OCI-LY3 (cell line): ENCODE measurements around the gene VPS45.

ENCODE experiments used
- H2AFZ ChIP-seq: fragments of 200-600, 300-600 bp; shearing (Covaris generic); 2 replicates; pipeline ENCODE4 v1.6.0; 2014; ENCODE audit warnings: antibody characterized with exemption, low read depth, low read length
- H3K27ac ChIP-seq: fragments of 200-600, 300-600 bp; sonication (generic); 2 replicates; pipeline ENCODE4 v1.5.1; 2014; ENCODE audit warnings: mild to moderate bottlenecking, low read length, moderate library complexity, mixed read lengths
- H3K27me3 ChIP-seq: fragments of 200-600, 300-600 bp; sonication (generic); 2 replicates; pipeline ENCODE4 v1.6.1; 2014; ENCODE audit warnings: low read depth, low read length, mixed read lengths
- H3K36me3 ChIP-seq: fragments of 200-600, 300-600 bp; sonication (generic); replicated peaks from 2 replicates; pipeline ENCODE3; 2014; ENCODE audit warnings: low read depth, low read length, mixed read lengths
- H3K4me1 ChIP-seq: fragments of 300-600, 200-600 bp; sonication (generic); 2 replicates; pipeline ENCODE4 v1.6.1; 2014; ENCODE audit warnings: low read length, mixed read lengths
- H3K4me2 ChIP-seq: fragments of 200-600, 300-600 bp; sonication (generic); 2 replicates; pipeline ENCODE4 v1.6.1; 2014; ENCODE audit warnings: low read length, mixed read lengths
- H3K4me3 ChIP-seq: fragments of 300-600, 200-600 bp; sonication (generic); 2 replicates; pipeline ENCODE4 v1.5.1; 2014; ENCODE audit warnings: antibody characterized with exemption, mild to moderate bottlenecking, low read length, moderate library complexity
- H3K79me2 ChIP-seq: fragments of 300-600, 200-600 bp; shearing (Covaris generic); 2 replicates; pipeline ENCODE4 v1.6.1; 2014; ENCODE audit warnings: mild to moderate bottlenecking, low read length, mixed read lengths
- H3K9ac ChIP-seq: fragments of 300-600, 200-600 bp; shearing (Covaris generic); 2 replicates; pipeline ENCODE4 v1.6.0; 2014; ENCODE audit warnings: mild to moderate bottlenecking, low read length, moderate library complexity
- H3K9me3 ChIP-seq: fragments of 200-600, 300-600 bp; shearing (Covaris generic); 2 replicates; pipeline ENCODE4 v1.6.1; 2014; ENCODE audit warnings: low read length, mixed read lengths; ENCODE audit not compliant: insufficient read depth
- H4K20me1 ChIP-seq: fragments of 200-600, 300-600 bp; sonication (generic); 2 replicates; pipeline ENCODE4 v1.6.1; 2016; ENCODE audit warnings: low read length, mixed read lengths; ENCODE audit not compliant: insufficient read depth
- EZH2phosphoT487 ChIP-seq: fragments of 200-600 bp; shearing (Covaris generic); IDR thresholded peaks from 2 replicates; pipeline ENCODE4 v1.6.1; 2018; ENCODE audit warnings: antibody characterized with exemption, mixed run types, low read depth
- TF ChIP-seq, protein P1 (sequence below): fragments of 200-600, 300-600 bp; sonication (generic); IDR thresholded peaks from 2 replicates; pipeline ENCODE4 v1.5.1; 2014; ENCODE audit warnings: antibody characterized with exemption, low read length, low read depth

The VPS45 gene

DNA sequence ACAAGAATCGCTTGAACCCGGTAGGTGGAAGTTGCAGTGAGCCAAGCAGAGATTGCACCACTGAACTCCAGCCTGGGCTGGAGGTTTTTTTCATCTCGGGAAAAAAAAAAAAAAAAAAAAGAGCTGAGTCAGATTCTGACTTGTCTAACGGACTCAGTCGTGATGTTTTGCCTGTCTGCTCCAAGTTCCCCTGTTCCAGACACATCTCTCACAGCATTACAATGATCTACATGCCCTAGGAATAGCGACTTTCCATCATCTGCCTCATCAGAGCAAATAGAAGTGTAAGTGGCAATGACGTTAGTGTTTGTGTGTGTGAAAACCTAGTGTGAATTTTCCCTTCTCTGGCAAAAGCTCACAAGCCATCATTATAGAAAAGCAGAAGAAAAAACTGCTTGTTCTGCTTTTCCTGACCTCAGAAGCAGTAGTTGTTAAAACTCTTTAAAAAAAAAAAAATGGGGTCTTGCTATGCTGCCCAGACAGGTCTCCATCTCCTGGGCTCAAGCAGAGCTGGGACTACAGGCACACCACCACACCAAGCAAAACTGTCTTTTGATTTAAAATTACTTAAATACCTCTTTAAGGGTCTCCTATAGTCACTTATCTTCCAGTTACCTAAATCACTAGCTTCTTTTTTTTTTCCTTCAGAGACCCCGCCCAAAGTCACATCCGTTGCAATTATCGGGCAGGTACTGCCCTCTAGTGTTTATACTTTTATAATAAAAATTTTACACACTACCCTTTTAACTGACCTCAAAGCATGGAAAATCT lies 119.4 kb downstream of the VPS45 start:
- Histone ChIP-seq H3K9me3 (no peaks in the 10 kb centered on the region), H3K4me1 (peaks cover 24% of the 10 kb centered on the region), H3K36me3 (no peaks in the 10 kb centered on the region), H2AFZ (peak overlapping the region; percentile 90), H3K27me3 (peaks cover 11% of the 10 kb centered on the region; the same call in 1 of the 2 replicates), H4K20me1 (no peaks in the 10 kb centered on the region), H3K4me3 (peak overlapping the region; percentile 60), H3K27ac (peak overlapping the region; percentile 45), H3K4me2 (peak overlapping the region; percentile 77), H3K79me2 (no peaks in the 10 kb centered on the region), H3K9ac (no peak overlapping the region)
- TF ChIP-seq EZH2phosphoT487, result no peak
- TF ChIP-seq, protein P1, sequence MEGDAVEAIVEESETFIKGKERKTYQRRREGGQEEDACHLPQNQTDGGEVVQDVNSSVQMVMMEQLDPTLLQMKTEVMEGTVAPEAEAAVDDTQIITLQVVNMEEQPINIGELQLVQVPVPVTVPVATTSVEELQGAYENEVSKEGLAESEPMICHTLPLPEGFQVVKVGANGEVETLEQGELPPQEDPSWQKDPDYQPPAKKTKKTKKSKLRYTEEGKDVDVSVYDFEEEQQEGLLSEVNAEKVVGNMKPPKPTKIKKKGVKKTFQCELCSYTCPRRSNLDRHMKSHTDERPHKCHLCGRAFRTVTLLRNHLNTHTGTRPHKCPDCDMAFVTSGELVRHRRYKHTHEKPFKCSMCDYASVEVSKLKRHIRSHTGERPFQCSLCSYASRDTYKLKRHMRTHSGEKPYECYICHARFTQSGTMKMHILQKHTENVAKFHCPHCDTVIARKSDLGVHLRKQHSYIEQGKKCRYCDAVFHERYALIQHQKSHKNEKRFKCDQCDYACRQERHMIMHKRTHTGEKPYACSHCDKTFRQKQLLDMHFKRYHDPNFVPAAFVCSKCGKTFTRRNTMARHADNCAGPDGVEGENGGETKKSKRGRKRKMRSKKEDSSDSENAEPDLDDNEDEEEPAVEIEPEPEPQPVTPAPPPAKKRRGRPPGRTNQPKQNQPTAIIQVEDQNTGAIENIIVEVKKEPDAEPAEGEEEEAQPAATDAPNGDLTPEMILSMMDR, result peak; percentile 71

DNA sequence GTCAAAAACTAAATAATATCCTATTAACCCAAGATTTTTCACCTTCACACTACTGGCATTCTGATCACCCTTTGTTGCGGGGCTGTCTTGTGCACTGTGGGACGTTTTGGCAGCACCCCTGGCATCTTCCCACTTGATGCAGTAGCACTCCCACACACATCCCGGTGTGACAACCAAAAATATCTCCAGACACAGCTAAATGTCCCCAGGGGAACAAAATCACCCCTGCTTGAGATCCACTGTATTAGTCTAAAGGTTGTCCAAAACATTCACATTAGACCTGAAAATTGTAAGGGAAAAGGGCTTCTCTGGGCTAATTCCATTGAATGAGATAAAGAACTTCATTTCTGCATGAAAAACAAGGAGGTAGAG lies 120.0 kb downstream of the VPS45 start:
- H3K36me3 ChIP-seq, result no peaks in the 10 kb centered on the region
- no peaks in the 10 kb centered on the region for H4K20me1 ChIP-seq
- no peaks in the 10 kb centered on the region for H3K9me3 ChIP-seq
- no peak overlapping the region for H3K27ac ChIP-seq
- peak overlapping the region; percentile 33 for H3K9ac ChIP-seq
- peaks cover 24% of the 10 kb centered on the region for H3K4me1 ChIP-seq
- H2AFZ ChIP-seq, result peak overlapping the region; percentile 90; the same call in 1 of the 2 replicates
- TF ChIP-seq, protein P1, result no peak
- no peak for TF ChIP-seq EZH2phosphoT487
- H3K79me2 ChIP-seq, result no peaks in the 10 kb centered on the region
- peak overlapping the region; percentile 41 for H3K4me3 ChIP-seq
- H3K27me3 ChIP-seq, result peaks cover 11% of the 10 kb centered on the region; the same call in 1 of the 2 replicates
- peak overlapping the region; percentile 77 for H3K4me2 ChIP-seq

DNA sequence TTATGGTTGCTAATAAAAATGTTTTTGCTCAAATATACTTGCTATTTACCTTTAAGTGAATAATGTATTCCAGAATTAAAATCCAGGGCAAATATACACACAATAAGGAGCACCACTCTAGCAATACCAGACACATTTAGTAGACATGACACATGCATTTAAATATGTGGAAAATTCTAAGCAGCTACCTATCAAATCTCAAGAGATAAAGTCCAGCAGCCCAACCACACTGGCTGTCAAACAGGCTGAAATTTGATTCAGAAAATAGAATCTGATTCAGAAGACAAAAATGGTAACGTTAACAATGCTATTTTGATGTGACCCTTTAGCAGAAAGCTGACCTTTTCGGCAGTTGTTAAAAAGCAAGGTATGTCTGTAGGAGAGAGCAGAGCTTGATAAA lies 124.4 kb downstream of the VPS45 start:
- H3K4me1 ChIP-seq, result peaks cover 10% of the 10 kb centered on the region
- no peaks in the 10 kb centered on the region for H3K36me3 ChIP-seq
- no peak overlapping the region for H3K4me3 ChIP-seq
- H3K9me3 ChIP-seq, result no peaks in the 10 kb centered on the region
- no peaks in the 10 kb centered on the region for H4K20me1 ChIP-seq
- no peak overlapping the region for H3K4me2 ChIP-seq
- H2AFZ ChIP-seq, result no peak overlapping the region
- no peaks in the 10 kb centered on the region for H3K79me2 ChIP-seq
- peaks cover 14% of the 10 kb centered on the region; the same call in 1 of the 2 replicates for H3K27me3 ChIP-seq
- no peak overlapping the region for H3K27ac ChIP-seq
- no peak for TF ChIP-seq EZH2phosphoT487
- TF ChIP-seq, protein P1, result no peak
- H3K9ac ChIP-seq, result no peak overlapping the region

DNA sequence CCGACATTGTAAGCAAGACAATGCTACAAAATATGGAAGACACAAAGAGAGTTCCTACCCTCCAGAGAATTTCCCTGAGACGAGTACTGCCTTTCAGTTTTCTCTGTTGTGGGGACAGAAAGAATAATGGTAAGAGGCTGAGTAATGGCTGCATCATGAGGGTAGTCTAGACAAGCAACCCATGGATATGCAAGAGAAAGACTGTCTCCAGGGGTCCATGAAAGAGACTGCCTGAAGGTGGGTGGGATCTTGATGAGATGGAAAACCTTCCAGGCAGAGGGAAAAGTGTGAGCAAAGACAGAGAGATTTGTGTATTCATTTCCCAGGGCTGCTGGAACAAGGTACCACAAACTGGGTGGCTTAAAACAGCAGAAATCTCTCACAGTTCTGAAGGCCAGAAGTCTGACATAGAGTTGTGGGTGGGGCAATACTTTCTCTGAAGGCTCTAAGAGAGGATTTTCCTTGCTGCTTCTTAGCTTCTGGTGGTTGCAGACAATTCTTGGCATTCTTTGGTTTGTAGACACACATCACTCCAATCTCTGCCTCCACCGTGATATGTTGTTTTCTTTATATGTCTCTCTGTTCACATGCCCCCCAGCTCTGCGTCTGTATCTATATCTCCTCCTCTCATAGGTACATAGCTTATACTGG lies 126.9 kb downstream of the VPS45 start:
- no peaks in the 10 kb centered on the region for H3K79me2 ChIP-seq
- no peaks in the 10 kb centered on the region for H3K36me3 ChIP-seq
- no peak overlapping the region for H3K4me2 ChIP-seq
- H3K4me1 ChIP-seq, result no peaks in the 10 kb centered on the region
- no peak overlapping the region for H3K4me3 ChIP-seq
- H3K9me3 ChIP-seq, result no peaks in the 10 kb centered on the region
- TF ChIP-seq, protein P1, result no peak
- TF ChIP-seq EZH2phosphoT487, result no peak
- no peak overlapping the region for H3K27ac ChIP-seq
- H3K27me3 ChIP-seq, result 0 out of 2 replicates have a peak, but pooled peaks cover 3% of the 10 kb centered on the region
- no peaks in the 10 kb centered on the region for H4K20me1 ChIP-seq
- no peak overlapping the region for H2AFZ ChIP-seq
- H3K9ac ChIP-seq, result no peak overlapping the region
